A172 (cell line): ENCODE measurements around the gene THSD1. TPM values are rescaled to one million over a fixed set of nuclear protein-coding genes. Genes with fewer than 3 reads are reported as not detected.

Source experiments
- DNase-seq: peaks from one replicate; pipeline ENCODE4 v3.0.0-alpha.2; 2015; ENCODE audit warnings: low spot score
- total RNA-seq: library from RNA; depleted of rRNA; stranded (reverse); fragments of >200 nt; shearing (Covaris generic); gene quantifications from 2 replicates; pipeline ENCODE4 v1.2.3, GENCODE V29; 2014; rRNA removed

THSD1 gene, protein sequence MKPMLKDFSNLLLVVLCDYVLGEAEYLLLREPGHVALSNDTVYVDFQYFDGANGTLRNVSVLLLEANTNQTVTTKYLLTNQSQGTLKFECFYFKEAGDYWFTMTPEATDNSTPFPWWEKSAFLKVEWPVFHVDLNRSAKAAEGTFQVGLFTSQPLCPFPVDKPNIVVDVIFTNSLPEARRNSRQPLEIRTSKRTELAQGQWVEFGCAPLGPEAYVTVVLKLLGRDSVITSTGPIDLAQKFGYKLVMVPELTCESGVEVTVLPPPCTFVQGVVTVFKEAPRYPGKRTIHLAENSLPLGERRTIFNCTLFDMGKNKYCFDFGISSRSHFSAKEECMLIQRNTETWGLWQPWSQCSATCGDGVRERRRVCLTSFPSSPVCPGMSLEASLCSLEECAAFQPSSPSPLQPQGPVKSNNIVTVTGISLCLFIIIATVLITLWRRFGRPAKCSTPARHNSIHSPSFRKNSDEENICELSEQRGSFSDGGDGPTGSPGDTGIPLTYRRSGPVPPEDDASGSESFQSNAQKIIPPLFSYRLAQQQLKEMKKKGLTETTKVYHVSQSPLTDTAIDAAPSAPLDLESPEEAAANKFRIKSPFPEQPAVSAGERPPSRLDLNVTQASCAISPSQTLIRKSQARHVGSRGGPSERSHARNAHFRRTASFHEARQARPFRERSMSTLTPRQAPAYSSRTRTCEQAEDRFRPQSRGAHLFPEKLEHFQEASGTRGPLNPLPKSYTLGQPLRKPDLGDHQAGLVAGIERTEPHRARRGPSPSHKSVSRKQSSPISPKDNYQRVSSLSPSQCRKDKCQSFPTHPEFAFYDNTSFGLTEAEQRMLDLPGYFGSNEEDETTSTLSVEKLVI
- 9.5 and 10.8 TPM in 2 replicates for total RNA-seq

DNA sequence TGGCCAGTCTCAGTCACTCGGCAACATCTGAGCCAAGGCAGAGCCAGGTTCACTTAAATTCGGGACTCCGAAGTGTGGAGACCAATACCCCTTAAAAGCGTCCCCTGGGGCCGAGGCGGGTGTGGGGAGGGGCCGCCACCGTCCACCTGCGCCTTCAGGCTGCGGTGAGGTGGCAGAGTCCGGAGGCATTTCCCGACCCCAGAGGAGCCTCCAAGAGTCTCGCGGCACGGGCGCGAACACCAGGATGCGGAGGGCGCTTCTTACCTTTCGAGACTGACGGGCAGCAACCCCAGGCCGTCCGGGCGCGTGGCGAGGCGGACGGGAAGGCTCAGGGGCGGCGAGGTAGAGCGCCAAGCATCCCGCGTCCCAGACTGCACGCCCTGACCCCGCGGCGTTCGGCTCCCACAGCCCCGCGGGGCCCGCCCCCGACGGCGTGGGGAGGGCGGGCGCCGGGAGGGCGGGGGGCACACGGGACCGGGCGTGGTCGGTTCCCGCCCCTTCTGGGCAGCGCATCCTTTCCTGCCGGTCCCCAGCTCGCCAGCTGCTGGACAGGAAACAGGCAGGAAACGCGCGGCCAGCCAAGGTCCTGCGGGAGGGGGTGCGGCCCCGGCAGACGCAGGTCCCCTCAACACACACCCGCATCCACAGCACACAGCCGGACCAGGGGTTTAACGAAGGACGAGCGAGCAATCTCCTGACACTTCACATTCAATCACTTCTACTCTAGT lies at the start of gene THSD1:
Gene THSD1, minus strand, starts transcription at position 406 of the 728 bp plus-strand sequence. CDS start 3,572 bp downstream, outside the sequence.
- peak; percentile 55 for DNase-seq

DNA sequence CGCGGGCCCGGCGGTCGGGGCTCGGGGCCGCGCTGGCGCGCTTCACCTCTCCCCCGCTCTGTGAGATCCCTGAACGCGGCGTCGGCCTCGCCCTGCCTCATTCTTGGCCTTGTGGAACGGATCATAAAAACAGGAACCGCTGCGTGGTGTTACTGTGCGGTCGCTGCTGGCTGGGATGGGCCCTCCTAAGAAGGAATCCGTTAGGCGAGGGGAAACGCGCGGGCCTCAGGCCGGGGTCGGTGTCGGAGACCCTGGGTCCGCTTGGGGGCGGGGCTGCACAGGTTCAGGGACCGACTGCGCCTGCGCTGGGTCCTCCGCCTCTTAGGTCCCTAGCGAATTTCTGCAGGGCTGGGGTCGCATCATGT lies 49.7 kb upstream of the THSD1 start:
- peak; percentile 46 for DNase-seq

DNA sequence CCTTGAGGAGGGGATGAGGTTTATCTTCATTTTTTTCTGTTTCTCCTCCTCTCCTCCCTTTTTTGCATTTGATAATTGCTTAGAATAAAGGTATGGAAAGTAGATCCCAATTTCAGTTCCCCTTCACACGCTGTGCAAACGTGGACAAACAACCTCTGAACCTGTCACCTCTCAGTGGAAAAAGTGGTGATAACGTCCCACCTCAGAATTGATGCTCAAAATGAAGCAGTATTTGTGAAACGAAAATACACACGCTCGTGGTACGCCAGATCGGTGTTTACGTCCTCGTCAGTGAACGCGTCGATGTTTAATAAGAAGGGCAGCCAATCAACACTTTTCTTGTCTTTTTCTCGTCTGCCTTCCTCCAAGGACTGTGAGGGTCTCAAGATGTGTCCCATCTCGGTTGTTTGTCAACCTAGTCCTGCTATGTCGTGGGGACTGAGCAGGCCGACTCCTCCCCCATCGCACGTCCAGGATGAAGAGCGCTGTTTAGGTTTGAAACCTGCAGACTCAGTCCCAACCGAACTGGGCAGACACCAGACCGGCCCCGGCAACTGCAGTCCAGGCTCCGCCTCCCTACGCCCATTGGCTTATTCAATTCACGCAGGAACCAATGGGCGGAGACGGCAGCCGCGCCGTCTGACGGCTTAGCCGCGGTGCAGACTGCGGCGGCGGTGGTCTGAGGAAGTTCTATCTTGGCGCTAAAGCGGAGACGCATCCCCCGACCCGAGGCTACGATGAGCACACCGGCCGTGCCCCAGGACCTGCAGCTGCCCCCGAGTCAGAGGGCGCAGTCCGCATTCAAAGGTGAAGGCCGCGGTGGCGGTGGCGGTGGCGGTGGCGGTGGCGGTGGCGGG lies 49.1 kb upstream of the THSD1 start, which contains the start of gene CKAP2:
Gene CKAP2, plus strand, starts transcription at position 659 of the 857 bp plus-strand sequence. Its CDS starts 79 bp downstream, at position 738.
- DNase-seq, result peak; percentile 92

DNA sequence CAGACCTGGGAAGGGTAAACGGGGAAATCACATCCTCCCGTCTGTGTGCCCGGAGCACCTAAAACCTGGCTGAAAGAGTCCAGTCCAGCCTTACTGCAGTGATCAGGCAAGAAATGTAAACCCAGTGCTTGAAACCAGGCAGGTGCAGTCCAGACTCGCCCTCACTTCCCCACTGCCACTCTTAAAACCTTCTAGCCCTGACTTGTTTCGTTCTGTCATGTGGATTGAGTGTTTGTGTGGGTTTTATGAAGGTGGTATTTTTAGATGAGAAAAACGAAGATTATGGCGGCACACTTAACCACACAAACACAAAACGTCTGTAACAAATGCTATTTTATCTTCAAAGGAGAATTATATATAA lies 48.5 kb upstream of the THSD1 start:
- DNase-seq, result peak; percentile 47

DNA sequence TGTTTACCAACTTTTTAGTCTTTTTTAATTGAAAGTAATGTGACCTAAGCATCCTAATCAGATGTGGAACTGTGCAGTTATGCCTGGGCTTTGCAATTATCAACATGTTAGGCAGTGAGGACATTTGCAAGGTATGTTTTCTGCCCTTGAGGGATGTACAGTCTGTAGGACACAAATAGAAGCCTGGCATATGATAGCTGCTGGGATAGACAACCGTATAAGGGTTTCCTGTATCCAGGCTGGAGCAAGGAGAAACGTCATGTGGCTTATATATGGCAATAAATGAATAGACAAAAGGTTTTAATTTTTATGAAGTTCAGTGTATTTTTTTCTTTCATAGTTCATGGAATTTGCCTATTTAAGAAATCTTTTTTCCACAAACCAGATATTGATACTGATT lies 46.5 kb upstream of the THSD1 start:
- no peak for DNase-seq

DNA sequence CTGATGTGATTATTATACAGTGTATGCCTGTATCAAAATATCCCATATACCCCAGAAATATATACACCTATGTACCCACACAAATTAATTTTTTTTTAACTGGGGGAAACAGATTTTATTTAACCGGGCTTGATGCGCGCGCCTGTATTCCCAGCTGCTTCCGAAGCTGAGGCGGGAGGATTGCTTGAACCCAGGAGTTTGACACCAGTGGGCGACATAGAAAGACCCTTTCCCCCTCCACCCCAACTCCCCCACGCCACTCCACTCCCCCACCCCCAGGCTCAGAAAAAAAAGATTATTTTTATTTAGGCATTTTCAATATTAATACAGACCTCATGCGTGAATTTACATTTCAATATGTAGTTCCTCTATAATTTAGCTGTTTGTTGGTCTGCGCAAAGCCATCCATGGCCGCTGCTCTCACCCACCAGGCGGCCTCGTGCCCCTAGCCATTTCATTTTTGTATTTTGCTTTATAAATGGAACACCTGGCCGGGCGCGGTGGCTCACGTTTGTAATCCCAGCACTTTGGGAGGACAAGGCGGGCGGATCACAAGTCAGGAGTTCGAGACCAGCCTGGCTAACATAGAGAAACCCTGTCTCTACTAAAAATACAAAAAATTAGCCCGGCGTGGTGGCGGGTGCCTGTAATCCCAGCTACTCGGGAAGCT lies 45.3 kb upstream of the THSD1 start:
- DNase-seq, result no peak

DNA sequence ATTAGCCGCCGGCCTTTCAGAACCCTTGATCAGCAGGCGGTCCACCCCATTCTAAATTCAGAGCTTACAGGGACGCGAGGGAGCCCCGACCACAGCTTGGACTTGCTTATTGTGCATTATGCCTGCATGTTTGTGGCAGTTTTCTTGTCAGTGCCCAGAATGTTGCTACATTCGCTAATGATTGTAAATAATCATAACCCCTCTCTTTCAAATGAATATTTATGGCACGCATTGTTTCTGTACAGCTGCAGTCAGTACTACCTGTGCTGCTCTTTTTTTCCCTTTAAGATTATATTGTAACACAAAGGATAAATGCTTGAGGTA lies 44.8 kb upstream of the THSD1 start:
- DNase-seq, result no peak

DNA sequence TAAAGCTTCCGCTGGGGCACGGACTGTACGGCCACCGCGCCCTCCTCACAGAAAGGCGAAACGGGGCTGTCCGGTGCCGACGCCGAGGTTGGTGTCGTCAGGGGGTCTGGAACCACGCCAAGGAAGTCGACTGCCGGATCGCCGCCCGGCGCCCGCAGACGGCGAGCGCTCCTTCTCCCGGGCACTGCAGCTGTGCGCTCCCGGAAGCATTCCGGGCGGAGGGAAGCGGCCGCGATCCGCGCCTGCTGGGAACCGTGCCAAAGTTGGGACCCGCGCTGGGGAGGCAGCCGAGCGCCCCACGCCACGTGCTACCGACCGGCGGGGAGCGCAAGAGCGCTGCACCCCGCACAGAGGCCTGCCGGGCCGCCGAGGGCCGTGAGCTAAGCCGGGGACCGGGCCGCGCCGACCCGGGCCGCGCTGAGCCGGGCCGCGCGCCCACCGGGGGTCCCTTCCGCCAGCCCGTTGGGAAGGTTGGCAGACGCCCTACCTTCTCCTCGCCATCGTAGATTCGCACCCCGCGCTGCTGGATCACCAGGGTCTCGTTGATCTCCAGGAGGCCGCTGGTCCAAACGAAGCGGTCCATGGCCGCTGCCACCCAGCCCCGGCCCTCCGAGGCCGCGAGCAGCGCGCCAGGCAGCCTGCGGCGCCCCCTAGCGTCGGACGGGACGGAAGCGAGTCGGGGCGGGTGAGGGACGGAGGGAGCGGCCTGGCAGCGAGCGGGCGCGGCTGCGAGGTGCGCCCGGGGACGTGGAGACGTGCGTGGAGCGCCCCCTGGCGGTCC lies 44.2 kb upstream of the THSD1 start, which contains the start of gene VPS36:
Gene VPS36, minus strand, starts transcription at position 623 of the 781 bp plus-strand sequence. Its CDS starts 40 bp downstream, at position 583.
- DNase-seq, result peak; percentile 85

DNA sequence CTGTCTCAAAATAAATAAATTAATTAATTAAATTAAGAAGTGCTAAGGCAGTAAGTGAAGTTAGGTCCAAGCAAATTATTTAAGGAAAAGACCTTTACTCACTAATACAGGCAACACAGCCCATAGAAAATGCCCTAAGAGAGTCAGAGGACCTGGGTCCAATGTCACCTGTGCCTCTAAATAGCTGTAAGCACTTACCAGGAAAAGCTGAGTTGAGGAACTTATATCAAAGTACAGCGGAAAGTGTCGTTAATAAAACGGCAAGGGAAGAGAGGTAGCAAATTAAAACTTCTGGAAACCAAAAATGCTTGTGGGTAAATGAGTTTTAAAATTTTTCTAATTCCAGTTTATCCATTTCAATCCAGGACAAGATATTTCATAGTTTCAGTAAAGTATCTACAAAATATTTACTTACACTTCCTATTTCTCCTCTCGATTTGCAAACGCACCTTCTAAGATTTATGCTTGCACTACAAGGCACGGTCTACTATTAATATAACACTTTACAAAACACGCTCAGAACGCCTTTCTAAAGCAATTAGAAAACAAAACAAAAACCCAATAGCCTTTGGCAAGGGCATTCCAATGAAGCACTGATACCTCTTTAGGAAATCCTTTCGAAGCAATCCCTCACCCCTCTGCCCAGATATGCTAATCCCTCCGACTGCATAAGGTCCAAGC lies 43.5 kb upstream of the THSD1 start:
- DNase-seq, result no peak

DNA sequence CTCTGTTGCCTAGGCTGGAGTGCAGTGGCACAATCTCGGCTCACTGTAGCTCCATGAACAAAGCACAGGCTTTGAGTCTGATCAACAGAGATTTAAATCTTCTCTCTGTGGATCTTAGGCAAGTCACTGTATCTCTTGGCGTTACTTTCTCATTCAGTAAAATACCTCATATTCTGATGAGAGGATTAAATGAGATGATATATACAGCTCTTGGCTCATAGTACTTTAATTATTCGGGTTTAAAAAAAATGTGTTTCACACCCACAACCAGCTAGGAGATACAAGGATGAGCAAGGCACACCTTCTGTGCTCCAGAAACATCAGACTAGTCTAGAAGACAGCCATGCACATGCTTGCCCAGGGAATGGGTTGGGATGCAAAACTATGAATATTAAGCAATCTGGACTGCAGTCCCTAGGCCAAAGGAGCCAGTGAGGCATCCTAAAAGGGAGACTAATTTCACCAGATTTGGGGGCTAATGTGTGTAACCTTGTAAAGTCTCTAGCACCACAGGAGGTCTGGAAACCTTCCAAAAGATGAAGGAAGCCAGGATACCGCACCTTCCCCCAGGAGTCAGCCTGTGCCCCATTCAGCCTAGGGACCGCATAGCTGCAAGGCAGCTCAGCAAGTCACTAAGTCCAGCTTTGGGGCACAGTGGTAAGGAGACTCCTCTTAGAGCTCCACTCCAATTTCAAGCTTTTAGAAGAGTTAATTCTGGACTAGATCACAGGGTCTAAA lies 42.0 kb upstream of the THSD1 start:
- DNase-seq, result no peak

DNA sequence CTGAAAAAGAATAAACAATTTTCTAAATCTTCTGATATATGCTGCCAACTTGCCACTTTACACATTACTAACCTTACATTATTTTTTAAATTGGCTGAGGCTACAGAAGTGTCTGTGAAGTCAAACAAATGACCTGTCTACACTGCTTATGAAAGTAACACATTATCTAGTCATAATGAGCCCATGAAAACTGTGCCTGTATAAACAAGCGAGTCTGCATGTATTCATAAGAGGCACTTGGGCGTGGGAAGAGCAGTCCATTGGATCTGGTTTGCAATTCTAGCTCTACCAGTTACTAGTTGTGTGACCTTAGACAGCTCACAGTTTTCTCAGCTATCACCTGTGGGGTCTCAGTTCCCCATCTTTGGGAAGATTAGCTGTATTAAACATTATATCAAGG lies 41.4 kb upstream of the THSD1 start:
- no peak for DNase-seq

DNA sequence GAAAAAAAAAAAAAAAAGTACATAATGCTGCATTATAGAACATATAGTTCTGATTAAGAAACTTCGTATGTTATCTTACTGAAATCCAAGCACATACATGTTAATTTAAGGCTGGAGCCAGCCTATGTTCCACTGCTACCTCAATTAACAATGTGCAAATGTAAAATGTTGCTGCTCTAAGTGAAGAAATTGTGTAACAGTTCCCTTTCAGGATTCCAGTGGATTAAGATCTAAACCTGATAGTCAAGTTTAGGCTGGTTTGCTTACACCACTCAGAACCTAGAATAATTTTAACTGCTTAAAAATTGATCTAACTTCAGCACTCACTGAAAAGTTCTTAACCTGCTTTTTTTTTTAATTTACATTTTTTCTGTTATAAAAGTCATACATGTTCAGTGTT lies 40.3 kb upstream of the THSD1 start:
- no peak for DNase-seq

DNA sequence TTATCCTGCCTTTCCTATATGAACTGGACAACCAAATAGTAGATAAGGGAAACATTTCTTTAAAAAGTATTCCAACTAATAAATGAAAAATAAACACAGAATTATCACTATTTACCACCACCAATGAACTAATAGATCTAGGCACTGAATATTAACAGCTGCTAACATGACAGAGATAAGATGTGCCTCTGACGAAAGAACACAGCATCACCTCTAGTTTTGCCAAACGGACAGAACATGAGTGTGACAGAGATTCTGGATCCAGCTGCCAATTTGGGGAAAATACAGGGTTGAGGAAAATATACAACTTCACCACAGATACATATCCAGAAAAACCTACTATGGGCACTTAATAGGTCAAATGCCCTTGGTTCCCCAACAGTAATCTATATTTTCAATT lies 26.5 kb upstream of the THSD1 start:
- no peak for DNase-seq

DNA sequence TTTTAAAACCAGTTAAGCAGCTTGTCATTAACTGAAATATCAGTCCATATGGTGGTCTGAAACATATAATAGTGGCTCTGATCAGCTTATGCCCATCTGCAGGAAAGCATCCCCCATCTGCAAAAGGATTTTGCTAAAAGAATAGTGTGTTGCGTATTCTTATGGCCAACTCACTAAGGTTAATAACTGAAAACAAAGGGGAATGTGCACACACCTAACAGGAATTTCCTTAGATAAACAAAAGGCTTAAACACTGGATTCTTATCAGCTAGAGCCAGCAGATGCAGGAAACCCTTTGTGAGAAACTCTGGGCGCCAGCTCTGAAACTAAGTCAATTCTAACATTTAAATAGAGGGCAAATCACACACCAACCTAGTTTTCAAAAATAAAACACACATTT lies 22.3 kb upstream of the THSD1 start:
- DNase-seq, result peak; percentile 71

DNA sequence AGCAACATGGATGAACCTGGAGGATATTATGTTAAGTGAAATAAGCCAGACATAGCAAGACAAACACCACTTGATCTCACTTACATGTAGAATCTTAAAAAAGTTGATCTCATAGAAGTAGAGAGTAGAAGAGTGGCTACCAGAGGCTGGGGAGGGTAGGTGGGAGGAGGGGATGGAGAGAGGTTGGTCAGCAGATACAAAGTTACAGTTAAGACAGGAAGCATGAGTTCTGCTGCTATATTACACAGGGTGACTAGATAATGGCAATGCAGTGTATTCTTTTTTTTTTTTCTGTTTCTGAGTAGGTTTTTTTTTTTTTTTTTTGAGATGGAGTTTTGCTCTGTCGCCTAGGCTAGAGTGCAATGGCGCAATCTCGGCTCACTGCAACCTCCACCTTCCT lies 15.2 kb upstream of the THSD1 start:
- no peak for DNase-seq

DNA sequence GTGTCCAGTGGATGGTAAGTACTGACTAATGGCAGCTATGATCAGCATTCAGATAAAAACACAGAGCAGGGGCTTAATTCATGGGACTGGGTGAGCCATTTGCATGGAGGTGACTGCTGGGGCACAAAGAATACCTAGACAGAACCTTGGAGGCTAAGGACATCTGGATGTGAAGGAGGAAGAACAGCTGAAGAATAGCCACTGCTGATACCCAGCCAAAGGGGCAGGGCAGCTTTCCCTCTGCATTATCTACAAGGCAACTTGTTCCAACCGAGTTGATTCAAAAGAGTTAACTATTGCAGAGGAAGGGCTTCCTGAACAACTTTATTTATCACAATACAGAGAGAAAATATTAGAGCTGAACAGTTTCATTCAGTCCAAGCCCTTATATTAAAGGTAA lies 13.1 kb upstream of the THSD1 start:
- DNase-seq, result no peak

DNA sequence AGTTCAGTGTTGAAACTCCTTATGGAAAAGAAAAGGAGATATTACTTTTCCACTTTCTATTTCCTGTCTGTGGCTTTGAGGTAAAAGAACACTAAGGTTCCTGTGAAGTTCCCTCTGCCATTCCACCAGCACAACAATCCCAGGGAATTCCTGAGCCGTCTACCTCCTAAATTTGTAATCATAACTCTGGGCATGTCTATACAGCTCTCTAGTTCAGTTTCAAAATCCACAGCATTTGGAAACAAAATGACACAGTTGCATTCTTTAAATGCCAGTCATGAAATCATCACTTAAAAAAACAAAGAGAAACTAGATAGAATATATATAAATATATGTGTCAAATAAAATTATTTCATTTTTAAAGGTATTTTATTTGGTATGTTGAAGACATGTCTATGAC lies 9.0 kb upstream of the THSD1 start:
- peak; percentile 19 for DNase-seq

DNA sequence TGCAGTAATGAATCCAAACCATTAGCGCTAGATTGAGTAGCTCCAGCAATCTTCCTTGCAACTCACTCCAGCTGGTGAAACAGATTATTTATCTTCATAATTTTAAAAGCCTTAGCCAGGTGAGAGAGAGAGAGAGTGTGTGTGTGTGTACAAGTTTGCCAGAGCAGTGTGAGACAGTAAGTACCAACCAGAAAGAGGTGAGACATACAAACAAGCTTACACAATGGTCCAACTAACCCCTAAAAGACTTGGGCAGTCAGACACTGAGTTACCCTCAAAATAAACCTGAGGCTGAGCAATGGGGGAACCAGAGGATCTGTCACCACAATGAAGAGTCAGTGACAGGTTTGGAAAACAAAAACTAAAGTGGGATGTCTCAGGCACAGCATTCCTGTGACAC lies 8.1 kb upstream of the THSD1 start:
- no peak for DNase-seq

DNA sequence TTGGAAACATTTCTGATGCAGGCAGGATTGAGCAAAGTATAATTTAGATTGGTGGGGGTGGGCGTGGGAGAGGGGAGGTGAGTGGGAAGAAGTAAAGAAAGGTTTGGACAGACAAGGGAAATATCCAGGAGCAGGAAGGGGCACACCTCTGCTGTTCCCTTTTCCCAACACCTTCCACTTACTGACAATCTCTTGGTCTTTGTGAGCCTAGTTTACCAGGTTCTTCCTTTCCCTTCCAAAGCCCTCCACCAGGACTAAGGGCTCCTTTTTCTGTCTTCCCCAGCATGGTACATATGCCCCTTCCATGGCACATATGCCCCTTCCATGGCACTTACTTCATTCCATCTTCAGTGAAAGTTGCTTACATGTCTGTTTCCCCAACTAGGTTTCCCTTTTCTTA lies 6.2 kb upstream of the THSD1 start:
- no peak for DNase-seq
